PC-3 (cell line): Measurements from ENCODE around the gene SERPING1. TPM values are rescaled to one million over a fixed set of nuclear protein-coding genes. Genes with fewer than 3 reads are reported as not detected.

Experiments
- ATAC-seq: fragments of 200-7000 bp; cut with Tn5 transposase; 2 replicates; pipeline ENCODE4 v1.9.1; 2020; ENCODE audit warnings: mild to moderate bottlenecking, moderate library complexity
- BruUV-seq: library from RNA; stranded (reverse); fragments of 400-500 nt; replicated peaks from 2 replicates; lab custom pipeline; 2021; lab: Mats Ljungman, UMichigan
- CTCF ChIA-PET: fragments of 300-600 bp; sonication (Branson Sonifier 250); formaldehyde crosslinking; loops from one replicate; lab custom pipeline; 2022; ENCODE audit warnings: antibody characterized with exemption; lab: Charles Lee
- POLR2A ChIA-PET: fragments of 300-600 bp; sonication (Branson Sonifier 250); formaldehyde crosslinking; loops from one replicate; lab custom pipeline; 2022; ENCODE audit warnings: antibody characterized with exemption; ENCODE audit not compliant: unreplicated experiment; lab: Charles Lee
- DNase-seq: peaks from one replicate; pipeline ENCODE4 v3.0.0-alpha.2; 2015
- H2AFZ ChIP-seq: fragments of 300-600 bp; sonication (generic); 2 replicates; pipeline ENCODE4 v1.6.0; 2016; ENCODE audit warnings: antibody characterized with exemption, low read length
- H3F3A ChIP-seq: fragments of 300-600 bp; sonication (generic); one replicate; pipeline ENCODE4 v1.6.0; 2017; ENCODE audit warnings: antibody characterized with exemption, low read length, control low read depth, mild to moderate bottlenecking; ENCODE audit not compliant: unreplicated experiment
- H3K27ac ChIP-seq: fragments of 300-600 bp; sonication (generic); 2 replicates; pipeline ENCODE4 v1.5.1; 2016; ENCODE audit warnings: mild to moderate bottlenecking, low read length
- H3K27me3 ChIP-seq: fragments of 300-600 bp; sonication (generic); 2 replicates; pipeline ENCODE4 v1.6.1; 2016; ENCODE audit warnings: low read length, mixed read lengths
- H3K36me3 ChIP-seq: fragments of 300-600 bp; sonication (generic); 2 replicates; pipeline ENCODE4 v1.6.1; 2016; ENCODE audit warnings: low read depth, mixed run types, low read length, mixed read lengths
- H3K4me1 ChIP-seq: fragments of 300-600 bp; sonication (generic); 2 replicates; pipeline ENCODE4 v1.5.1; 2016; ENCODE audit warnings: low read length; ENCODE audit not compliant: insufficient read depth
- H3K4me2 ChIP-seq: fragments of 300-600 bp; sonication (generic); 2 replicates; pipeline ENCODE4 v1.6.0; 2016; ENCODE audit warnings: low read length
- H3K4me3 ChIP-seq: fragments of 300-600 bp; sonication (generic); 2 replicates; pipeline ENCODE4 v1.5.1; 2016; ENCODE audit warnings: mild to moderate bottlenecking, low read length, mixed read lengths
- H3K79me2 ChIP-seq: fragments of 300-600 bp; sonication (generic); 2 replicates; pipeline ENCODE4 v1.6.1; 2017; ENCODE audit warnings: low read length, mixed read lengths
- H3K9ac ChIP-seq: fragments of 300-600 bp; sonication (generic); 2 replicates; pipeline ENCODE4 v1.6.0; 2016; ENCODE audit warnings: mild to moderate bottlenecking, low read length
- H3K9me2 ChIP-seq: fragments of 300-600 bp; sonication (generic); replicated peaks from 2 replicates; pipeline ENCODE4 v1.6.1; 2016; ENCODE audit warnings: mixed run types, low read length, mixed read lengths
- H3K9me3 ChIP-seq: fragments of 300-600 bp; sonication (generic); 2 replicates; pipeline ENCODE4 v1.6.1; 2016; ENCODE audit warnings: low read length, mixed read lengths
- H4K20me1 ChIP-seq: fragments of 300-600 bp; sonication (generic); 2 replicates; pipeline ENCODE4 v1.6.1; 2016; ENCODE audit warnings: low read length, mixed read lengths
- CTCF ChIP-seq: fragments of 300-600 bp; sonication (generic); conservative IDR thresholded peaks from 2 replicates; pipeline ENCODE4 v1.5.1; 2017; ENCODE audit warnings: antibody characterized with exemption, low read depth, mild to moderate bottlenecking, low read length
- EZH2 ChIP-seq: fragments of 300-600 bp; sonication (generic); IDR thresholded peaks from one replicate; pipeline ENCODE4 v1.6.1; 2017; ENCODE audit warnings: antibody characterized with exemption, mild to moderate bottlenecking, low read length; ENCODE audit not compliant: unreplicated experiment
- EZH2phosphoT487 ChIP-seq: fragments of 300-600 bp; sonication (generic); IDR thresholded peaks from 2 replicates; pipeline ENCODE4 v1.6.1; 2018; ENCODE audit warnings: mild to moderate bottlenecking, antibody characterized with exemption, low read length, borderline replicate concordance
- intact Hi-C: fragments of 100-400 bp; cut with micrococcal nuclease; formaldehyde crosslinking; loops from 2 replicates; pipeline ENCODE4 v1.9.0; 2023
- total RNA-seq: library from RNA; depleted of rRNA; stranded (reverse); fragments of >200 nt; gene quantifications from 2 replicates; pipeline ENCODE4 v1.2.3, GENCODE V29; 2014

SERPING1 gene
- total RNA-seq, 1 experiment from 2014 or later: not detected

GRCh38 chr11:57597916-57598830 is 688 bp downstream of the SERPING1 start:
- no peak overlapping the region for H2AFZ ChIP-seq
- H3F3A ChIP-seq: no peaks in the 10 kb centered on the region
- no peaks in the 10 kb centered on the region for H3K9me2 ChIP-seq
- peaks cover 55% of the 10 kb centered on the region for H3K27me3 ChIP-seq
- no peak overlapping the region for H3K4me2 ChIP-seq
- no peaks in the 10 kb centered on the region for H3K9me3 ChIP-seq
- no peaks in the 10 kb centered on the region for H3K79me2 ChIP-seq
- TF ChIP-seq EZH2 (no peak), EZH2phosphoT487 (no peak), CTCF (no peak)
- ChIA-PET CTCF (no interaction called here), POLR2A (no interaction called here)
- ATAC-seq (no peak; the same call in 1 of the 2 replicates), DNase-seq (no peak)
- no peaks in the 10 kb centered on the region for H3K36me3 ChIP-seq
- BruUV-seq: no TSS peak
- no peak overlapping the region for H3K9ac ChIP-seq
- no peak overlapping the region for H3K27ac ChIP-seq
- no peak overlapping the region for H3K4me3 ChIP-seq
- H4K20me1 ChIP-seq: no peaks in the 10 kb centered on the region
- intact Hi-C loops: no loop called here
- H3K4me1 ChIP-seq: no peaks in the 10 kb centered on the region

DNA sequence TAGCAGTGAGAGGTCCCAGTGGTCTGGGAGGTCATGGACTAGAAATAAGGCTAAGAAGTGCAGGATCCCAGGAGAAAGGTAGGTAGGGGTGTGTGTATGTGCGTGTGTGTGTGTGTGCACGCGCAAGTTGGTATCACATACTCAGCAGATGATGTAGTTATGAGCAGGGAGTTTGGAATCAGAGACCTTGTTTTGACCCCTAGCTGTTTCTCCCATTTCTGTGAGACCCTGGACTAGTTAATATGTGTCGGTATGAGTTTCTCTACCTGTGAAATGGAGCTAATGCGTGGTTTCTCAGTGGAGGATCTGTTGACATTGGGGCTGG is 1.3 kb downstream of the SERPING1 start:
- Histone ChIP-seq H3K27me3 (peaks cover 49% of the 10 kb centered on the region), H3K4me1 (no peaks in the 10 kb centered on the region), H3K9me3 (no peaks in the 10 kb centered on the region), H4K20me1 (no peaks in the 10 kb centered on the region), H3K9ac (no peak overlapping the region), H3K4me3 (no peak overlapping the region), H2AFZ (no peak overlapping the region), H3K4me2 (no peak overlapping the region), H3K36me3 (no peaks in the 10 kb centered on the region), H3K9me2 (no peaks in the 10 kb centered on the region), H3K27ac (no peak overlapping the region), H3F3A (no peaks in the 10 kb centered on the region), H3K79me2 (no peaks in the 10 kb centered on the region)
- BruUV-seq: no TSS peak
- TF ChIP-seq EZH2 (no peak), CTCF (no peak), EZH2phosphoT487 (no peak)
- intact Hi-C loops: no loop called here
- POLR2A ChIA-PET: no interaction called here
- CTCF ChIA-PET: no interaction called here
- no peak for DNase-seq
- ATAC-seq: no peak

- CTCF ChIA-PET: no interaction called here
- H3K27ac ChIP-seq: no peak overlapping the region
- peaks cover 43% of the 10 kb centered on the region for H3K27me3 ChIP-seq
- H3F3A ChIP-seq: no peaks in the 10 kb centered on the region
- DNase-seq (no peak), ATAC-seq (no peak)
- no peak overlapping the region for H3K9ac ChIP-seq
- H3K4me1 ChIP-seq: no peaks in the 10 kb centered on the region
- no peak overlapping the region for H3K4me2 ChIP-seq
- no peaks in the 10 kb centered on the region for H3K9me2 ChIP-seq
- no peaks in the 10 kb centered on the region for H3K79me2 ChIP-seq
- no peak overlapping the region for H3K4me3 ChIP-seq
- no TSS peak for BruUV-seq
- no peaks in the 10 kb centered on the region for H4K20me1 ChIP-seq
- intact Hi-C loops: no loop called here
- POLR2A ChIA-PET: no interaction called here
- TF ChIP-seq EZH2phosphoT487 (no peak), EZH2 (no peak), CTCF (no peak)
- H2AFZ ChIP-seq: no peak overlapping the region
- H3K9me3 ChIP-seq: no peaks in the 10 kb centered on the region
- H3K36me3 ChIP-seq: no peaks in the 10 kb centered on the region
Observed at GRCh38 chr11:57599381-57599780, 1.9 kb downstream of the SERPING1 start.
